B cell (primary cell): ENCODE data around the gene PLA2G6. TPM values are rescaled to one million over a fixed set of nuclear protein-coding genes. Genes with fewer than 3 reads are reported as not detected.
A peak's percentile ranks its signal among the peaks of the same experiment; 100 is the strongest.

ENCODE experiments used
- ATAC-seq: fragments of 200-7000 bp; cut with Tn5 transposase; one replicate; pipeline ENCODE4 v1.10.0; 2021; ENCODE audit warnings: low read depth, mild to moderate bottlenecking, moderate number of reproducible peaks, moderate library complexity
- CTCF ChIA-PET: fragments of 350-600 bp; sonication (Branson Sonifier 250); formaldehyde crosslinking; loops from one replicate; lab custom pipeline; 2021; ENCODE audit warnings: antibody characterized with exemption, inconsistent platforms; lab: Charles Lee
- POLR2A ChIA-PET: fragments of 350-600 bp; sonication (Branson Sonifier 250); formaldehyde crosslinking; loops from one replicate; lab custom pipeline; 2021; ENCODE audit warnings: antibody characterized with exemption; lab: Charles Lee
- DNase-seq: peaks from one replicate; pipeline ENCODE4 v3.0.0; 2013
- H2AFZ ChIP-seq: 2 replicates; pipeline ENCODE4 v1.6.1; 2012; ENCODE audit warnings: mild to moderate bottlenecking, low read depth, low read length; ENCODE audit not compliant: insufficient read depth, poor library complexity, severe bottlenecking
- H3K27ac ChIP-seq, 2 donors: 1 replicate in 1 of 2; 2 replicates in 1 of 2; pipeline ENCODE4 v1.5.1; 2012 to 2013; ENCODE audit warnings: low read length in 2 of 2, mild to moderate bottlenecking in 2 of 2, moderate library complexity in 1 of 2
- H3K27me3 ChIP-seq, 4 experiments: fragments of 200-600 bp in 1 of 4; sonication (generic) in 1 of 4; replicated peaks in 1 of 4; 1 replicate in 2 of 4; 2 replicates in 2 of 4; pipeline versions ENCODE4 v1.6.1 to v1.7.0; 2013 to 2016; ENCODE audit warnings: low read length in 3 of 4, mild to moderate bottlenecking in 2 of 4, mixed read lengths in 1 of 4, moderate library complexity in 1 of 4; ENCODE audit not compliant: insufficient read depth in 4 of 4, control insufficient read depth in 3 of 4; ENCODE audit errors: control extremely low read depth in 1 of 4
- H3K36me3 ChIP-seq, 2 experiments: replicated peaks in 1 of 2; 1 replicate in 1 of 2; 2 replicates in 1 of 2; pipeline versions ENCODE4 v1.6.1 to v1.7.1; 2013; ENCODE audit warnings: low read length in 1 of 2; ENCODE audit not compliant: insufficient read depth in 2 of 2, control insufficient read depth in 1 of 2; ENCODE audit errors: control extremely low read depth in 1 of 2, extremely low read depth in 1 of 2
- H3K4me1 ChIP-seq, 2 donors: fragments of 200-600 bp in 1 of 2; sonication (generic) in 1 of 2; 1 replicate in 1 of 2; 2 replicates in 1 of 2; pipeline versions ENCODE4 v1.5.1 to v1.6.1; 2013 to 2017; ENCODE audit warnings: low read length in 2 of 2; ENCODE audit not compliant: control insufficient read depth in 2 of 2, insufficient read depth in 2 of 2
- H3K4me2 ChIP-seq: replicated peaks from 2 replicates; pipeline ENCODE3; 2012; ENCODE audit warnings: mild to moderate bottlenecking, low read depth, low read length; ENCODE audit not compliant: poor library complexity, severe bottlenecking
- H3K4me3 ChIP-seq, 5 experiments: fragments of 200-600 bp in 1 of 5; sonication (generic) in 1 of 5; 1 replicate in 3 of 5; 2 replicates in 2 of 5; pipeline versions ENCODE4 v1.5.1 to v1.7.0; 2011 to 2016; ENCODE audit warnings: low read length in 4 of 5, mild to moderate bottlenecking in 4 of 5, low read depth in 2 of 5, control low read depth in 1 of 5, moderate library complexity in 1 of 5; ENCODE audit not compliant: insufficient read depth in 1 of 5; ENCODE audit errors: control extremely low read depth in 1 of 5, extremely low read depth in 1 of 5
- H3K79me2 ChIP-seq: fragments of 200-600 bp; sonication (generic); one replicate; pipeline ENCODE4 v1.6.0; 2016; ENCODE audit warnings: low read length; ENCODE audit not compliant: control insufficient read depth, insufficient read depth
- H3K9ac ChIP-seq: fragments of 200-600 bp; sonication (generic); 2 replicates; pipeline ENCODE4 v1.6.1; 2017; ENCODE audit warnings: mild to moderate bottlenecking, low read length, moderate library complexity
- H3K9me3 ChIP-seq, 3 donors: one replicate each; pipeline versions ENCODE4 v1.6.1 to v1.7.1; 2013; ENCODE audit warnings: low read length in 2 of 3; ENCODE audit not compliant: control insufficient read depth in 2 of 3, insufficient read depth in 1 of 3; ENCODE audit errors: control extremely low read depth in 1 of 3
- H4K20me1 ChIP-seq: 2 replicates; pipeline ENCODE4 v1.6.0; 2012; ENCODE audit warnings: mild to moderate bottlenecking, low read length; ENCODE audit not compliant: insufficient read depth, control insufficient read depth, poor library complexity, severe bottlenecking
- H3K27ac Mint-ChIP-seq: one replicate; pipeline ENCODE4 v1.8.0; 2021; ENCODE audit warnings: mixed read lengths
- H3K27me3 Mint-ChIP-seq: one replicate; pipeline ENCODE4 v1.8.0; 2021; ENCODE audit warnings: mixed read lengths
- H3K4me1 Mint-ChIP-seq: one replicate; pipeline ENCODE4 v1.8.0; 2021; ENCODE audit warnings: mixed read lengths
- H3K4me3 Mint-ChIP-seq: one replicate; pipeline ENCODE4 v1.8.0; 2021; ENCODE audit warnings: mixed read lengths
- H3K9me3 Mint-ChIP-seq: one replicate; pipeline ENCODE4 v1.8.0; 2022; ENCODE audit warnings: mixed read lengths; ENCODE audit not compliant: insufficient read depth
- CTCF ChIP-seq: fragments of 200-600 bp; IDR thresholded peaks from one replicate; pipeline ENCODE4 v1.8.0; 2022; ENCODE audit warnings: antibody characterized with exemption, mild to moderate bottlenecking
- EZH2 ChIP-seq: IDR thresholded peaks from 2 replicates; pipeline ENCODE4 v1.6.1; 2012; ENCODE audit warnings: borderline replicate concordance, low read depth, mild to moderate bottlenecking, moderate library complexity, low read length; ENCODE audit not compliant: insufficient read depth, poor library complexity, severe bottlenecking
- WGBS: methylation state at CpG from one replicate; pipeline ENCODE4 v1.1.5; 2013; ENCODE audit warnings: missing lambda C conversion rate; ENCODE audit not compliant: insufficient coverage; 5-methylcytosine and 5-hydroxymethylcytosine counted together
- intact Hi-C: fragments of 100-400 bp; cut with micrococcal nuclease; formaldehyde crosslinking; loops from one replicate; pipeline ENCODE4 v1.10.0; 2022
- polyA minus RNA-seq: library from RNA; depleted of rRNA, polyadenylated mRNA; stranded (reverse); fragments of >200 nt; gene quantifications from 2 replicates; pipeline ENCODE4 v1.2.3, GENCODE V29; 2012
- polyA plus RNA-seq: library from polyadenylated mRNA; depleted of rRNA; stranded (reverse); fragments of >200 nt; gene quantifications from 2 replicates; pipeline ENCODE4 v1.2.3, GENCODE V29; 2012
- total RNA-seq, 2 donors: library from RNA; stranded (reverse); fragments of 120-200 nt in 1 of 2; gene quantifications; 1 replicate in 1 of 2; 2 replicates in 1 of 2; pipeline versions ENCODE4 v1.2.3 to v1.2.4, GENCODE V29; 2013 to 2022

PLA2G6 gene
- 125 and 128 TPM in 2 replicates for total RNA-seq
- 46.9 TPM for total RNA-seq (2013)
- 103 and 148 TPM in 2 replicates for polyA plus RNA-seq
- 103 and 104 TPM in 2 replicates for polyA minus RNA-seq

- H3K27me3 ChIP-seq = no peaks in the 10 kb centered on the region
- H3K4me3 Mint-ChIP-seq = peak within 1 kb of the TSS; percentile 89
- H3K4me1 Mint-ChIP-seq = peaks cover 36% of the 10 kb centered on the region
- H3K36me3 ChIP-seq = no peaks in the 10 kb centered on the region
- peak within 1 kb of the TSS; percentile 93 for H3K27ac Mint-ChIP-seq
- H3K79me2 ChIP-seq = peaks cover 7% of the 10 kb centered on the region
- H3K4me2 ChIP-seq = peak within 1 kb of the TSS; percentile 89
- H4K20me1 ChIP-seq = no peaks in the 10 kb centered on the region
- H3K27ac ChIP-seq = peak within 1 kb of the TSS; percentile 64 to 67
- H3K27me3 Mint-ChIP-seq = peaks cover 7% of the 10 kb centered on the region
- no peaks in the 10 kb centered on the region for H3K9me3 Mint-ChIP-seq
- H3K9ac ChIP-seq = peak within 1 kb of the TSS; percentile 75
- peak; percentile 98 for DNase-seq
- intact Hi-C loops = loop anchor here (1.0 to 10.0 kb wide), 8 partner anchors 19 to 523 kb away; partner anchors contain the start of genes DDX17, GTPBP1, JOSD1 and MAFF
- ChIA-PET CTCF (interaction anchor here (1.0 to 1.2 kb wide), 3 partner anchors 20 to 130 kb away, joined by 3 to 5 read pairs (median 3); partner anchors contain the start of gene MAFF), POLR2A (interaction anchor here (0.5 to 2.2 kb wide), 6 partner anchors 11 to 524 kb away, joined by 3 to 20 read pairs (median 4); partner anchors contain the start of genes GTPBP1, MAFF and TMEM184B)
- WGBS = under 1% methylated on average over 44 of the region's 48 CpGs
- H3K4me3 ChIP-seq = peak within 1 kb of the TSS; percentile 73 to 88 (median 79)
- H2AFZ ChIP-seq = peak within 1 kb of the TSS; percentile 83
- peak; percentile 96 for ATAC-seq
- H3K9me3 ChIP-seq = no peaks in the 10 kb centered on the region
- TF ChIP-seq CTCF = no peak
- TF ChIP-seq EZH2 = no peak
- H3K4me1 ChIP-seq = peaks cover 23 to 29% of the 10 kb centered on the region in 2 donors
These were observed at the start of gene PLA2G6 for GRCh38 chr22:38181453-38182200. Gene PLA2G6, minus strand, starts transcription at chr22:38181830. Its CDS starts 12,404 bp downstream, at chr22:38169426.

- Mint-ChIP-seq H3K27me3 (no peaks in the 10 kb centered on the region), H3K27ac (no peak overlapping the region), H3K9me3 (no peaks in the 10 kb centered on the region), H3K4me3 (no peak overlapping the region), H3K4me1 (no peaks in the 10 kb centered on the region)
- Histone ChIP-seq H3K27me3 (no peaks in the 10 kb centered on the region), H3K4me2 (no peak overlapping the region), H2AFZ (no peak overlapping the region), H3K27ac (no peak overlapping the region), H3K9ac (no peak overlapping the region), H3K4me3 (no peak overlapping the region), H3K9me3 (no peaks in the 10 kb centered on the region), H3K79me2 (no peaks in the 10 kb centered on the region), H3K4me1 (no peaks in the 10 kb centered on the region), H4K20me1 (no peaks in the 10 kb centered on the region), H3K36me3 (no peaks in the 10 kb centered on the region)
- intact Hi-C loops = no loop called here
- POLR2A ChIA-PET = no interaction called here
- TF ChIP-seq CTCF (no peak), EZH2 (no peak)
- DNase-seq (no peak), ATAC-seq (no peak)
- CTCF ChIA-PET = interaction anchor here (1.5 to 4.6 kb wide), 3 partner anchors 32 to 178 kb away, joined by 4 to 30 read pairs (median 25); no protein-coding TSS in a partner anchor
- 94% methylated on average over 7 of the region's 9 CpGs for WGBS
These were observed 49.3 kb upstream of the PLA2G6 start for GRCh38 chr22:38230916-38231315.
